Measurements from ENCODE around the gene BTBD3. TPM values are rescaled to one million over a fixed set of nuclear protein-coding genes. Genes with fewer than 3 reads are reported as not detected.

BTBD3 gene
- total RNA-seq, 1 donor from 2014 or later: 12.9 TPM

- Histone ChIP-seq H3K27me3 (no peaks in the 10 kb centered on the region), H3K9me3 (no peaks in the 10 kb centered on the region), H3K27ac (no peak overlapping the region), H3K4me3 (no peak overlapping the region), H3K4me1 (no peaks in the 10 kb centered on the region), H3K36me3 (peaks cover 6 to 34% of the 10 kb centered on the region in 2 donors)
- TF ChIP-seq CTCF (IDR thresholded peaks at IDR 0.05): no peak
- intact Hi-C loops (cut with DNase I): no loop called here
- DNase-seq (ENCODE audit: low spot score in 2 of 2): no peak
Observed at GRCh38 chr20:11924923-11925322, 7.2 kb downstream of the BTBD3 start.

- TF ChIP-seq CTCF (IDR thresholded peaks at IDR 0.05): no peak
- Histone ChIP-seq H3K27ac (no peak overlapping the region), H3K4me3 (no peak overlapping the region), H3K9me3 (no peaks in the 10 kb centered on the region), H3K4me1 (no peaks in the 10 kb centered on the region), H3K27me3 (no peaks in the 10 kb centered on the region), H3K36me3 (peaks cover 6 to 34% of the 10 kb centered on the region in 2 donors)
- intact Hi-C loops (cut with DNase I): no loop called here
- DNase-seq (ENCODE audit: low spot score in 2 of 2): no peak
Observed at GRCh38 chr20:11926292-11926998, 8.8 kb downstream of the BTBD3 start.

GRCh38 chr20:11929947-11930346, 12.3 kb downstream of the BTBD3 start:
- no peaks in the 10 kb centered on the region for H3K27me3 ChIP-seq
- no peak for DNase-seq (ENCODE audit: low spot score in 2 of 2)
- H3K4me1 ChIP-seq: no peaks in the 10 kb centered on the region
- no peaks in the 10 kb centered on the region for H3K9me3 ChIP-seq
- no peak for TF ChIP-seq CTCF (IDR thresholded peaks at IDR 0.05)
- intact Hi-C loops (cut with DNase I): no loop called here
- H3K4me3 ChIP-seq: no peak overlapping the region
- H3K36me3 ChIP-seq: peaks cover 0 to 20% of the 10 kb centered on the region in 2 donors
- no peak overlapping the region for H3K27ac ChIP-seq

- intact Hi-C loops (cut with DNase I): no loop called here
- no peaks in the 10 kb centered on the region for H3K36me3 ChIP-seq
- no peak for TF ChIP-seq CTCF (IDR thresholded peaks at IDR 0.05)
- H3K9me3 ChIP-seq: no peaks in the 10 kb centered on the region
- no peak overlapping the region for H3K27ac ChIP-seq
- H3K4me3 ChIP-seq: no peak overlapping the region
- H3K27me3 ChIP-seq: no peaks in the 10 kb centered on the region
- no peak for DNase-seq (ENCODE audit: low spot score in 2 of 2)
- H3K4me1 ChIP-seq: no peaks in the 10 kb centered on the region
Observed at GRCh38 chr20:11935212-11936154, 17.8 kb downstream of the BTBD3 start.

GRCh38 chr20:11936157-11936556, 18.5 kb downstream of the BTBD3 start:
- Histone ChIP-seq H3K36me3 (no peaks in the 10 kb centered on the region), H3K4me1 (no peaks in the 10 kb centered on the region), H3K4me3 (no peak overlapping the region), H3K27me3 (no peaks in the 10 kb centered on the region), H3K9me3 (no peaks in the 10 kb centered on the region), H3K27ac (no peak overlapping the region)
- intact Hi-C loops (cut with DNase I): no loop called here
- DNase-seq (ENCODE audit: low spot score in 2 of 2): no peak
- TF ChIP-seq CTCF (IDR thresholded peaks at IDR 0.05): no peak

All from ascending aorta (tissue), 2 donors.